ENCODE data around the gene SPINK6.

- TF ChIP-seq POLR2AphosphoS5 (IDR thresholded peaks at IDR 0.05; ENCODE audit: low read depth, low read length) (no peak), SP1 (IDR thresholded peaks at IDR 0.05; ENCODE audit: low read depth) (no peak), CTCF (IDR thresholded peaks at IDR 0.05 in 2 of 3, conservative IDR thresholded peaks at IDR 0.05 in 1 of 3; ENCODE audit: borderline replicate concordance in 1 of 3, insufficient read depth in 1 of 3, low read depth in 2 of 3, low read length in 2 of 3) (no peak), ZBTB33 (IDR thresholded peaks at IDR 0.05; ENCODE audit: extremely low read depth, insufficient replicate concordance, low read length) (no peak), RAD21 (IDR thresholded peaks at IDR 0.05; ENCODE audit: low read depth) (no peak)
Observed at GRCh38 chr5:148166550-148167283, 36.1 kb upstream of the SPINK6 start.
